ENCODE data around the gene TNFRSF19. TPM values are rescaled to one million over a fixed set of nuclear protein-coding genes. Genes with fewer than 3 reads are reported as not detected.

The TNFRSF19 gene
- total and polyA plus RNA-seq, 10 of the 15 experiments (the other 5 are each of a cell fraction or from before 2014, with no cell fraction given): 16.4 to 46.2 (median 35.4) TPM

DNA sequence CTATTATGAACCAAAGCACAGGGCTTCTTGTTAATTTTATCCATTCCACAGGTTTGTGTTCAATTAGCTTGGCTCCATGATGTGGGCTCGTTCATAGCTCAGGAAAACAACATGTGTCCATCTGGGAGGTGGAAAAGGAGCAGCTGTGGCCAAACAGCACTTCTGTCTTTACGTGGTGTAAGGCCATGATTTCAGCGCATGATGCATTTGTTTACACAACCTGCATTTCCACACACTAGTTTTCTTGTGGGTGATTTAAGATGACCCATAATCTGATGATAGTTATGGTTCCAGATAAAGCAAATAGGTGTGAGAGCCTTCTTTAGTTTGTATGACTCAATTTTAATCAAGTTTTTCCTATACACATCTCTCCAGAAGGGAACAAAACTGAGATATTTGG, 101.7 kb downstream of the TNFRSF19 start (continued):
- TF ChIP-seq, protein P1, sequence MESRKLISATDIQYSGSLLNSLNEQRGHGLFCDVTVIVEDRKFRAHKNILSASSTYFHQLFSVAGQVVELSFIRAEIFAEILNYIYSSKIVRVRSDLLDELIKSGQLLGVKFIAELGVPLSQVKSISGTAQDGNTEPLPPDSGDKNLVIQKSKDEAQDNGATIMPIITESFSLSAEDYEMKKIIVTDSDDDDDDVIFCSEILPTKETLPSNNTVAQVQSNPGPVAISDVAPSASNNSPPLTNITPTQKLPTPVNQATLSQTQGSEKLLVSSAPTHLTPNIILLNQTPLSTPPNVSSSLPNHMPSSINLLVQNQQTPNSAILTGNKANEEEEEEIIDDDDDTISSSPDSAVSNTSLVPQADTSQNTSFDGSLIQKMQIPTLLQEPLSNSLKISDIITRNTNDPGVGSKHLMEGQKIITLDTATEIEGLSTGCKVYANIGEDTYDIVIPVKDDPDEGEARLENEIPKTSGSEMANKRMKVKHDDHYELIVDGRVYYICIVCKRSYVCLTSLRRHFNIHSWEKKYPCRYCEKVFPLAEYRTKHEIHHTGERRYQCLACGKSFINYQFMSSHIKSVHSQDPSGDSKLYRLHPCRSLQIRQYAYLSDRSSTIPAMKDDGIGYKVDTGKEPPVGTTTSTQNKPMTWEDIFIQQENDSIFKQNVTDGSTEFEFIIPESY (IDR thresholded peaks at IDR 0.05): no peak
- TF ChIP-seq MTA2 (IDR thresholded peaks at IDR 0.05; ENCODE audit: low read depth) (no peak), ZZZ3 (IDR thresholded peaks at IDR 0.05; ENCODE audit: control insufficient read depth, insufficient read length, low read depth) (no peak), EP300 (IDR thresholded peaks at IDR 0.05; ENCODE audit: borderline replicate concordance in 1 of 2, control insufficient read depth in 1 of 2, low read depth in 2 of 2, low read length in 2 of 2) (no peak), RELA (IDR thresholded peaks at IDR 0.05; ENCODE audit: borderline replicate concordance, partially characterized antibody) (no peak)

DNA sequence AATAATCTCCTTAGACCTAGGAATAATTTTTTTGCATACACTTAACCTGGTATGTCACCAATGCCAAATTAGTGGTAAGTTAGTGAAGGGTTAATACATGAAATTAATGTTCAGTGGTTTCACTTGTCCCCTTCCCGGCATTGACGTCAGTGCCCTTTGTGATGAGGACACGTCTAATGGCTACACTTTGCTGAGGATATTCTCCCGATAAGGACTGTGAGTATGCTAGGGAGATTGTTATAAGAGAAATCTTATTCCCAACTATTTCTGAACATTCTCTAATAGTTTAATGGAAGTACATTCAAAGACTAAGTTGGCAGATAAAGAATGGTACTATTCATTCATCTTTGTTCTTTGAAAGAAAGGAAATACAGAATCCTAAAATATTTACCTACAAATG, 102.4 kb downstream of the TNFRSF19 start:
- H3K4me1 ChIP-seq (ENCODE audit: control insufficient read depth, insufficient read depth, low read length): no peaks in the 10 kb centered on the region
- ChIA-PET CTCF (interaction anchor here (0.7 to 2.0 kb wide), 3 partner anchors 12 to 109 kb away, joined by 3 to 6 read pairs (median 3); no protein-coding TSS in a partner anchor), SMC1A (ENCODE audit: uncharacterized antibody, unreplicated experiment) (interaction anchor here (1.5 kb wide), 1 partner anchor 13 kb away, joined by 4 read pairs; no protein-coding TSS in a partner anchor), RAD21 (ENCODE audit: unreplicated experiment) (no interaction called here), POLR2A (no interaction called here)
- DNase-seq (ENCODE audit: low read depth, low spot score) (no peak), FAIRE-seq (no peak), ATAC-seq (no peak)
- no peak overlapping the region for H3K4me2 ChIP-seq (ENCODE audit: control insufficient read depth, insufficient read depth)
- 64% methylated on average over 4 of the region's 4 CpGs for WGBS (ENCODE audit: insufficient coverage, insufficient replicate concordance, low lambda C conversion rate, missing lambda C conversion rate)
- intact Hi-C loops (cut with micrococcal nuclease; ENCODE audit: unreplicated experiment): no loop called here
- in situ Hi-C loops (cut with MboI): no loop called here
- H3K9ac ChIP-seq (ENCODE audit: control insufficient read depth, insufficient read depth, low read length): no peak overlapping the region
- TF ChIP-seq SUPT20H (IDR thresholded peaks at IDR 0.05; ENCODE audit: borderline replicate concordance, control insufficient read depth, low read depth, low read length) (no peak), RB1 (IDR thresholded peaks at IDR 0.05; ENCODE audit: borderline replicate concordance) (no peak), KLF5 (IDR thresholded peaks at IDR 0.05; ENCODE audit: partially characterized antibody) (no peak), POLR2AphosphoS5 (IDR thresholded peaks at IDR 0.05; ENCODE audit: low read length) (no peak), IKZF2 (IDR thresholded peaks at IDR 0.05) (no peak)
- TF ChIP-seq, protein P2, sequence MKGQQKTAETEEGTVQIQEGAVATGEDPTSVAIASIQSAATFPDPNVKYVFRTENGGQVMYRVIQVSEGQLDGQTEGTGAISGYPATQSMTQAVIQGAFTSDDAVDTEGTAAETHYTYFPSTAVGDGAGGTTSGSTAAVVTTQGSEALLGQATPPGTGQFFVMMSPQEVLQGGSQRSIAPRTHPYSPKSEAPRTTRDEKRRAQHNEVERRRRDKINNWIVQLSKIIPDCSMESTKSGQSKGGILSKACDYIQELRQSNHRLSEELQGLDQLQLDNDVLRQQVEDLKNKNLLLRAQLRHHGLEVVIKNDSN (IDR thresholded peaks at IDR 0.05; ENCODE audit: borderline replicate concordance, extremely low read length, insufficient read depth, low read depth, low read length): no peak
- TF ChIP-seq, protein P3, sequence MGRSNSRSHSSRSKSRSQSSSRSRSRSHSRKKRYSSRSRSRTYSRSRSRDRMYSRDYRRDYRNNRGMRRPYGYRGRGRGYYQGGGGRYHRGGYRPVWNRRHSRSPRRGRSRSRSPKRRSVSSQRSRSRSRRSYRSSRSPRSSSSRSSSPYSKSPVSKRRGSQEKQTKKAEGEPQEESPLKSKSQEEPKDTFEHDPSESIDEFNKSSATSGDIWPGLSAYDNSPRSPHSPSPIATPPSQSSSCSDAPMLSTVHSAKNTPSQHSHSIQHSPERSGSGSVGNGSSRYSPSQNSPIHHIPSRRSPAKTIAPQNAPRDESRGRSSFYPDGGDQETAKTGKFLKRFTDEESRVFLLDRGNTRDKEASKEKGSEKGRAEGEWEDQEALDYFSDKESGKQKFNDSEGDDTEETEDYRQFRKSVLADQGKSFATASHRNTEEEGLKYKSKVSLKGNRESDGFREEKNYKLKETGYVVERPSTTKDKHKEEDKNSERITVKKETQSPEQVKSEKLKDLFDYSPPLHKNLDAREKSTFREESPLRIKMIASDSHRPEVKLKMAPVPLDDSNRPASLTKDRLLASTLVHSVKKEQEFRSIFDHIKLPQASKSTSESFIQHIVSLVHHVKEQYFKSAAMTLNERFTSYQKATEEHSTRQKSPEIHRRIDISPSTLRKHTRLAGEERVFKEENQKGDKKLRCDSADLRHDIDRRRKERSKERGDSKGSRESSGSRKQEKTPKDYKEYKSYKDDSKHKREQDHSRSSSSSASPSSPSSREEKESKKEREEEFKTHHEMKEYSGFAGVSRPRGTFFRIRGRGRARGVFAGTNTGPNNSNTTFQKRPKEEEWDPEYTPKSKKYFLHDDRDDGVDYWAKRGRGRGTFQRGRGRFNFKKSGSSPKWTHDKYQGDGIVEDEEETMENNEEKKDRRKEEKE (IDR thresholded peaks at IDR 0.05): no peak
- BruUV-seq (replicated peaks): no TSS peak
- peaks cover 0 to 10% of the 10 kb centered on the region in 2 experiments; a peak in 1 of 4 replicates for H3K36me3 ChIP-seq (ENCODE audit: control insufficient read depth in 2 of 2, insufficient read depth in 2 of 2, low read length in 1 of 2)
- H3K27ac ChIP-seq (ENCODE audit: control insufficient read depth, insufficient read depth): no peak overlapping the region
- no peak overlapping the region for H3K4me3 ChIP-seq
- H3K9me3 ChIP-seq (replicated peaks; ENCODE audit: control insufficient read depth, insufficient read depth, low read length): no peaks in the 10 kb centered on the region; the same call in 2 of the 3 replicates
- H4K20me1 ChIP-seq (ENCODE audit: control insufficient read depth, insufficient read depth): no peaks in the 10 kb centered on the region
- no peaks in the 10 kb centered on the region for H3K79me2 ChIP-seq (ENCODE audit: control insufficient read depth, insufficient read depth, low read length)
- no peak overlapping the region for H2AFZ ChIP-seq (ENCODE audit: control insufficient read depth, low read depth, low read length)
- H3K27me3 ChIP-seq (replicated peaks in 1 of 2; ENCODE audit: control insufficient read depth in 2 of 2, insufficient read depth in 2 of 2, low read length in 1 of 2): no peaks in the 10 kb centered on the region

Measured in GM12878 (cell line).